SW 1271 (cell line): ENCODE data around the gene SMIM22.

Experiments
- DNase-seq, 2 experiments: peaks; one replicate each; lab custom pipeline; 2025; lab: John Stamatoyannopoulos, UW

SMIM22 gene

DNA sequence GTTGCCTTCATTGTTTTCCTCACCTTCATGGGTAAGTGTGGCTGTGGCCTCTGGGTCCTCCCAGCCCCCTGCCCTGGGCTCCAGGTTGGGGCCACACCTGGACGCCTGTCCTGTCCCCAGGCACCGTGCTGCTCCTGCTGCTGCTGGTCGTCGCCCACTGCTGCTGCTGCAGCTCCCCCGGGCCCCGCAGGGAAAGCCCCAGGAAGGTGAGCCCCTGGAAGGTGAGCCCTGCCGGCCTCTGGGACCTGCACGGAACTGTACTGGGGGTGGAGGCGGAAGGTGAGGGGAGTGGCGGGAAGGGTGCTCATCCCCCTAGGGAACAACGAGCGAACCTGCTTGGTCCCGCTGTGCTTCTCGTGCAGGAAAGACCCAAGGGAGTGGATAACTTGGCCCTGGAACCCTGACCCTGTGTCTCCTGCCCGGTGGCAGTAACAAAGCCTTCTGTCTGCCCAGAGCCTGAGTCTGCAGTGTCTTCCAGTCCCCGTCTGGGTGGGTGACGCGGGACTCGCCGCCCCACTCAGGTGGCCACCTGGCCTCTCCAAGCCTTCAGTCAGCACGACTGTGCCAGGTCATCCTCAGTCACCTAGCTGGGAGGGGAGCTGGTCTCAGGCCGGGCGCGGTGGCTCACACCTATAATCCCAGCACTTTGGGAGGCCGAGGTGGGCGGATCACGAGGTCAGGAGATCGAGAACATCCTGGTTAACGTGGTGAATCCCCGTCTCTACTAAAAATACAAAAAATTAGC lies 831 bp downstream of the SMIM22 start:
- no peak for DNase-seq

DNA sequence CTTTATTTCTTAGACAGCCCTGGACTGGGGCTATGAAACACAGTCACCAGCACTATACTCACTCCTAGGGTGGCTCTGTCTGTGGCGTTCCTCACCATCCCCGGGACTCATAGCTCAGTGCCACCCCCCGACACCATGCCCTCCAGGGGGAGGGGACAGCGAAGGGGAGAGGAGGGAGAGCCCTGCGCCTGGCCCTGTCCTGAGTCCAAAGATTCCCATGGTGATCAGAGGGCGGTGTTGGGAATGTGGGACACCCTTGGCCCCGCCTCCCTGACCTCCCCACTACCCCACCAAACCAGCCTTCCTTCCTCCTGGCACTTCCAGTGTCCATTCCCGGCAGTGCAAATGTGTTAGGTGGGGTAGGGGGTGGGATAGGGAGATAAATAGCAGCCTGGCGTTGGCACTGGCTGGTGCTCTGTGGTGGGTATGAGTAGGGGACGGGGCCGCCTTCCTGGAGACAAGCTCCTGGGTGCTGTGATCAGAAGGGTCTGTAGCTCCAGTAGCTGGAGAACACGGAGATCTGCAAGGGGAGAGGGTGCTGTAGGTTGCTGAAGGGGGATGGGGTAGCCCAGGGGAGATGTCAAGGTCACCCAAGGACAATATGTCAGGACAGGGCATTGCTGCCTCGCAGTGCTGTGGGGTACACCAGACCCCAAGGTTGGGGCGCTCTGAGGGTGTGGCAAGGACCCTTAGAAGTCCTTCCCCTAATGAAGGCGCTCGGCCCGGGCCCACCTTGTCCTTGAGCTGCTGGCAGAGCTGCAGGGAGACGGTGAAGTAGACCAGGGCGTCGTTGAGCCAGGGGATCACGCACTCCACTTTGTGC lies 2.0 kb downstream of the SMIM22 start:
- no peak for DNase-seq

DNA sequence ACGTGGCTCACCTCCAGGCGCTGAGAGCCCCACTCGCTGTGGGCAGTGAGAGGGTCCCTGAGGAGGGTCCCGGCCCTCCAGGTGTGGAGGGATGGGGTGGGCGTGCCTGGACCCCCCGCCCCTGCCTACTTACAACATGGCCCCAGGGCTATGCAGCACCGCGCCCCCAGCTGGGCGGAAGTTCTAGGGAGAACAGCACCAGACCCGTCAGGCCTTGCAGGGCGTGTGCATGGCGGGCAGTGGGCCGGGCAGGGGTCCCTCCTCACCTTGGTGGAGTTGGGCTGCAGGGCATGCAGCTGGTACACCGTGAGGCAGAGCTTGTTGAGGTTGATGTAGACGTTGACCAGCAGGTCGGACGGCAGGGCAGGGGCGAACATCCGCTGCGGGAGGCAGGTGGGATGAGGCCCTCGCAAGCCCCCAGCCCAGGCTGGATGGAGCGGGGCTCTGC lies 2.7 kb downstream of the SMIM22 start:
- DNase-seq, result no peak

- no peak for DNase-seq
Observed at GRCh38 chr16:4798456-4798855, 3.3 kb downstream of the SMIM22 start.

DNA sequence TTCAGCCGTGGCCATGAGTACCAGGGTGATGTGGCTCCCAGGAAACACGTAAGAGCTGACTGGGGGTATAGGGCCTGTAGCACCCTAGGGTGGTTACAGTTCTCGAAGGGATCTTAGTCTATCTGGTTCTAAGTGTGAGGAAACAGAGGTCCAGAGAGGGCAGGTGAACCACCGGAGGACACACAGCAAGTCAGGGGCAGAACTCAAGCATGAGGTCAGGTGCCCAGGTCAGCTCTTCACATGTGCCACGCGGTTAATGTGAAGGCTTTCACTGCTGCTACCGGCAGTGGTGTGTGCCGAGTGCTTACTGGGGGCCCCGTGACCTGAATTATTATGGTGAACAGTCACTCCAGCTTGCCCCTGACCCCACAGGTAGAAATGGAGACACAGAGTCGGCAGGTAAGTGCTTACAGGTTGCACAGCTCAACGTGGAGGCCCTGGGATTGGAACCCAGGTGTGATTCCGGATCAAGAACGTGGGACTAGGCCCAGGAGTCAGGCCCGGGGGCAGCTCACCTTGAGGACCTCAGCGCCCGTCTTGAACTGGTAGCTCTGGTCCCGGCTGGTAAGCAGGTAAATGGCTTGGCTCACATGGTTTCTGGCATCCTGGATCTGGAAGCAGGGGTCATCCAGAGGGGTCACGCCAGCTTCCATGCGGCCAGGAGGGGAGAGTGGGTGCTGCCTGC lies 4.1 kb downstream of the SMIM22 start:
- DNase-seq, result no peak

DNA sequence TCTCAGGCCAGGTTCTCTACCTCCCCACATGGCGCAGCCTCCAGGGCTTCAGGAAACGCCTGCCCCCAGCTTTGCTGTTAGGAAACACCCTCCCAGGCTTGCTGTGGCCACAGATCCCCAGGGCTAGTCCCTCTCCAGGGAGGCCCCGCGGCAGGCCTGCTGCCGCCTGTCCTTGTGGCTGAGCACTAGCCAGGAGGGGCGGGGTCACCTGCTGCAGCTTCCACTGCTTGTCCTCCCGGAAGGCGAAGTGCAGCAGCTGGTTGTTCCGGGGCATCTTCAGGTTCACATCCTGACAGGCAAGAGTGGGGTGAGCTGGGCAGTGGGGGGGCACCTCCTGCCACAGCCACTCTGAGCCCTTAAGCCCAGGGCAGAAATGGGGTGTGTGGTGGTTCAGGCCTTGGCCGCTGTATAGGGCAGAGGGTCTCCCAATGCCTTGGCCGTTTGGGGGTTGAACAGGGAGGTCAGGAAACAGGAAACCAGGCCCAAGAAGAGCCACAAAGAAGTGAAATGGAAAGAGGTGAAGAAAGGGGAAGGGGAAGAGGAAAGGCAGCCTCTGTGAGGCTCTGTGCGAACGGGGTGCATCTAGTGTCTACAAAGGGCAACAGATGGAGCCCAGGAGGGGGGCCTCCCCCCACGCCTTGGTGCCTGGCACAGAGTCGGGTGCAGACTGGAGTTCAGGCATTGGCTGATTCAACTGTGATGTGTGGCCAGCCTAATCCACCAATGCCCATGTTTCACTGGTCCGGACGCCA lies 5.3 kb downstream of the SMIM22 start:
- DNase-seq, result no peak

DNA sequence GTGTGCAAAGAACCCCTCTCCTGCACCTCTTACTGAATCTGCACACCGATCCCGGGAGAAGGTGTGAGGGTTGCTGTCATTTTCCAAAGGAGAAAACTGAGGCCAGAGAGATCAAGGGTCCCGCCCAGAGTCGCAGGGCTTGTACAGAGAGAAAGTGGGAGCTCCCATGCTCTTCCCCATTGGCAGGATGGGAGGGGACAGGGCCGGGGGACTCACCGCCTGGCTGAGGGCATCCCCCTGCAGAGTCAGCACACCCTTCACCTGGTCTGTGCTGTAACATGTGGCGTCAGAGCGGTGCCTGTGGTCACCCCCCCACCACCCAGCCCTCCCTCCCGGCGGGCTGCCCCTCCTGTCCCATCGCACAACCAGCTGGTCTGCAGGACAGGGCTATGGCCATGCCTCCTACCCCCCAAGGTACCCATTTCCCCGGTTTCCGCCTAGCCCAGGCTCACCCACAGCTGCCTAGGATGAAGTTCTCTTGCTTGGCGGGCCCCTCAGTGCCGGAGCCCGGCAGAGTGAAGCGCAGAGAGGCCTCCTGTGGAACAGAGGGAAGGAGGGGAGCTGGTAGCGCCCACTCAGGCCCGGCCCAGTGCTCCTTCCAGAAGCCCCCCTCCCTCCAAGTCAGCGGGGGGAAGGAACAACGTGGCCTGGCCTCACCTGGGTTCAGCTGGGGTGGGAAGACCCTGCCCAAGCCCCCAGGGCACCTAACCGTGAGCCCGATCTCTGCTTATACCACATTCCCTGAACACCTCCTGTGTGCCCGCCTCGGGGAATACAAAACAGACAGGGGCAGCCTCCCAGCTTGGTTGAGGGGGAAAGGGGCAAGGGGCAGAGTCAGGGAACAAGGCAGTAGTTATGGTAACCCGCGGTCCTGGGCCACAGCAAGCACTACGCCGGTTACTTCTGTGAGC lies 6.1 kb downstream of the SMIM22 start:
- no peak for DNase-seq

DNA sequence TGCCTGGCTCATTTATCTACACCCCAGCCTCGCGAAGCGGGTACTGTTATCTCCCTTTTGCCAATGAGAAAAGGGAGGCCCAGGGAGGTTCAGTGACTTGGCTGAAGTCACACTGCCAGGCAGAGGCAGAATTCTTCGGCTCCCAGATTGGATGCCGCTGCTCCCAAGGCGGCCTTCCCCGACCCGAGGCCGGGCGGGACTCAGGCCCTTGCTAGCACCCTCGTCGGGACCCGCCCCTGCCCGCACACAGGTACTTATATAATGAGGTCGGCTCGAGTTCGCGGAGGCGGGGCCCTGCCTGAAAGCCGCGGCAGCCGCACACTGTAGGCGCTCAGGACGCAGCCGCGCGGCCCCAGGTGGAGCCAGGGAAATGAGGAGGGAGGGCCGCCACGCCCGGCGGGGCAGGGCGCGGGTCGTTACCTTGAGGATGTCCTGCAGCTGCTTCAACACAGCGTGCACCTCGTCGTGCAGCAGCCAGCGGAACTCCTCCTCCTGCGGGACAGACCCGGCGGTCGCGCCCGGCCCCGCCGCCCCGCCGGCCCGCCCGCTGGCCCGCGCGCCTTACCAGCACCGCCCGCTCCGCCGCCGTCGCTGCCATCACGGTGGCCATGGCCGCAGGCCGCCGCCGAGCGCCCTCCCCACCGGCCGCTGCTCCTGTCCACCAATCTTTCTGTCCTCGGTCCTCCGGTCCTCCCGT lies 6.9 kb downstream of the SMIM22 start, which contains the start of gene ROGDI:
Gene ROGDI (minus strand): TSS at position 672 of the 697 bp plus-strand sequence. CDS start 62 bp downstream, at position 610.
- peak; percentile 28 to 46 for DNase-seq

- peak; percentile 59 to 84 for DNase-seq
Observed at GRCh38 chr16:4802659-4803287, 7.6 kb downstream of the SMIM22 start.

DNA sequence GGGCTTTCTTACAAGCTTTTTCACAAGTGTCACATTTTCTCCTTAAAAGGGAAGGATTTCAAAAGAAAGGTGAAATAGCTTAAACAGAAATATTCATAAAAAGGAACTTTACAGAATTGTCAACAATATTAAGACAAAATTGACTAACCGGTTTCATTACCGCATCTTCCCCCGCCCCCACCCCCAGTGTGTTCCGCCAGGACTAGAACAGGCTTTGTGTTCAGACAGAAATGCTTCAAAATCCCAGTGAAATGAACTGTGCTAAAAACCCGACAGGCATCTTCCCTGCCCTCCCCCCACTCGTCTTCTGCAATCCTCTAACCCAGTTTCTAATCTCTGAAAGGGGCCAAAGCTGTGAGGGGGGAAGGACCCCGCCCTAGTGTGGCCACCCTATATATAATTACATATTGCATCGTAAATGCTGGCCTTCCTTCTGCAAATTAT lies 8.3 kb downstream of the SMIM22 start:
- no peak for DNase-seq

GRCh38 chr16:4803898-4804762 lies 9.0 kb downstream of the SMIM22 start:
- no peak for DNase-seq

- DNase-seq, result no peak
Observed at GRCh38 chr16:4805231-4805630, 10.1 kb downstream of the SMIM22 start.

GRCh38 chr16:4806280-4806679 lies 11.1 kb downstream of the SMIM22 start:
- DNase-seq, result no peak

GRCh38 chr16:4811242-4811641 lies 16.1 kb downstream of the SMIM22 start:
- no peak for DNase-seq

DNA sequence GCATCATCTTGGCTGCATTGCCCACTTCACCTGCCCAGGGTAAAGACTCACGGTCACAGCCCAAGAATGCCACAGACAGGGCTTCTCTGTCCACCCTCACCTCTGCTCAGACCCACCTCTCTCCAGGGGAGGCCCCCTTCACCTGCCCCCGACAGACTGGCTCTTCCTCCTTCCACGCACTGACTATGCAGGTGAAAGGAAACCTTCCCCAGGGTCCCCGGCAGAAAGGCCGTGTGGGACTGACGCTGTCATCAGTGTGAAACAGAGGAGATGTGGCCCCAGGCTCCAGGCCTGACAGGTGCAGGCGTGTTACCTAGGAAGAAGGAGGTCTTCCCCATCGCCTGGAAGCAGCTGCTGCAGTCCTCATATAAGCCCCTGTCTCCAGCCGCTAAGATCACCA lies 16.6 kb downstream of the SMIM22 start:
- DNase-seq, result no peak

DNA sequence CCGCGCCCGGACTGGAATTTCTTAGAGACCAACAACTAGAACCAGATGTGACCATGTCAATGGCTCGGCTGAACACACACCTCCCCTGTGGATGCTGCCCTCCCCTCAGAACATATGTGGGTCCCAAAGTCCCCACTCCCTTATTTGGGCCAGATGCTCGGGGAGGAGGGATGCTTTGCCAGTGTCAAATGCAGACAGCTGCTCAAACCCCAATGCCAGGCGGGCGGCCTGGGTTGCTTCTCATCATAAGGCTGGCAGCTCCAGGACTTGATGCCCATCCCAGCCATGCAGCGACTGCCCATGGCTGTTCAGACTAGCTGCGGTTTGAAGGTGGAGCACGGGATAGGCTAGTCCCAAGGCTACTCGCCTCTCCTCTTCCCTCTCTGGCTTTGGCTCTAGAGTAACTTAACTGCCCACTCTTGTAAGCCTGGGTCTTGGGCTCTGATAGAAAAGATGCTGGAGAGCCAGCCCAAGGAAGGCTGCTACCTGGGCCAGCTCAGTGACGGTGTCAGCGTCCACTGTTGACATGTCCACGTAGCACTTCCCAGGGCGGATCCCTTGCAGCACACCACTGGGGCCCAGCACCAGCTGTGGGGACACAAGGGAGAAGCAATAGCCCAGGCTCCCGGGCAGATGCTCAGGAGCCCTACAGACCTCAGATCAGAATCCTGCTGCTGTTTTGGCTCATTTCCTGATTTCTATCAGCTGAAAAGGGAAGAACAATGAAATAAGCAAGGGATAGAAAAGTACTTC lies 18.3 kb downstream of the SMIM22 start:
- no peak for DNase-seq

DNA sequence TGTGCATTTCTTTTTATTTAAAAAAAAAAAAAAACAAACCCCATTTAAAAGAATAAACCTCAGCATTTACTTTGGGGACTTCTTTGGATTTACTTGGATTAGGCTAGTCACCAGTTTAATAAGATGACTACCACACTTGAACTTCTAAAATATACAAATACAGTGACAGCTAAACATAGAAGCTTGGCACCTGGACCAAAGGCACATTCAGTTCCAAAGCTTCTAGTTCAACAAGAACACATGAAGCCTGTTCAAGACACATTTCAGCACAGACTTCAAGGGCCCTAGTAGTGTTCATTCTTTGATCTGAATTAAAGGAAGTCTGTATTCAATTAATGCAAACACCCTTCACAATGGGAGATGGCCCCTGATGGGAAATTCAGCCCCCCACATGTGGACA lies 18.9 kb downstream of the SMIM22 start:
- DNase-seq, result no peak
